ENCODE measurements around the gene TTC38.

The TTC38 gene

DNA sequence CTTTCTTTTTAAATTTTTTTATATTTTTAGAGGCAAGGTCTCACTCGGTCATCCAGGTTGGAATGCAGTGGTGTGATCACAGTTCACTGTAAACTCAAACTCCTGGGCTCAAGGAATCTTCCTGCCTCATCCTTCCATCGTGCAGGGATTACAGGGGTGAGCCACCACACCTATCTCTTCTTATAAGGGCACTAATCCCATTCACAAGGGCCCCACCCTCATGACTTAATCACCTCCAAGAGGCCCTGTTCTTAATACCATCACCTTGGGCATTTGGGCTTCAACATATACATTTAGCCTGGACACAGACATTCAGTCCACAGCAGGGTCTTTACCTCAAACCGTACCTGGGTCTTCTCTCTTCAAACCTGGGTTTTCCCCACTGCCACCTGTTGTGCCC is 24.4 kb downstream of the TTC38 start:
- Histone ChIP-seq H3K4me1 (peaks cover 84 to 90% (median 88%) of the 10 kb centered on the region in 10 experiments), H3K9me3 (replicated peaks in 1 of 11) (peaks cover 0 to 8% (median 6%) of the 10 kb centered on the region in 11 experiments; a peak in 9 of 22 replicates), H3K4me3 (no peak overlapping the region), H3K9ac (peak overlapping the region in 9 of 11 experiments; percentile 67 to 74 (median 71); a peak in 10 of 22 replicates), H3K27me3 (no peaks in the 10 kb centered on the region), H3K36me3 (peaks cover 0 to 18% (median 6%) of the 10 kb centered on the region in 11 experiments; a peak in 9 of 22 replicates), H4K20me1 (no peaks in the 10 kb centered on the region), H3K27ac (peak overlapping the region in 10 of 11 experiments; percentile 58 to 85 (median 78); a peak in 20 of 22 replicates), H3K4me2 (peak overlapping the region; percentile 73 to 97 (median 86))
- TF ChIP-seq Cebpa-rat (IDR thresholded peaks at IDR 0.05): no peak

GRCh38 chr22:46292732-46293131 is 24.9 kb downstream of the TTC38 start:
- peaks cover 0 to 8% (median 6%) of the 10 kb centered on the region in 11 experiments; a peak in 9 of 22 replicates for H3K9me3 ChIP-seq (replicated peaks in 1 of 11)
- H3K9ac ChIP-seq: peak overlapping the region; percentile 42 to 74 (median 70); a peak in 20 of 22 replicates
- H4K20me1 ChIP-seq: no peaks in the 10 kb centered on the region
- no peaks in the 10 kb centered on the region for H3K27me3 ChIP-seq
- peak overlapping the region; percentile 73 to 97 (median 86) for H3K4me2 ChIP-seq
- TF ChIP-seq Cebpa-rat (IDR thresholded peaks at IDR 0.05): no peak
- H3K4me1 ChIP-seq: peaks cover 84 to 90% (median 88%) of the 10 kb centered on the region in 10 experiments
- H3K4me3 ChIP-seq: peak overlapping the region in 3 of 10 experiments; percentile 14 to 43 (median 32); a peak in 1 of 20 replicates
- peaks cover 0 to 16% (median 5%) of the 10 kb centered on the region in 11 experiments; a peak in 7 of 22 replicates for H3K36me3 ChIP-seq
- H3K27ac ChIP-seq: peak overlapping the region; percentile 27 to 85 (median 77); a peak in 21 of 22 replicates

- Histone ChIP-seq H3K36me3 (peaks cover 4 to 16% (median 8%) of the 10 kb centered on the region in 11 experiments; a peak in 21 of 22 replicates), H3K27ac (peak overlapping the region; percentile 27 to 85 (median 77)), H3K27me3 (no peaks in the 10 kb centered on the region), H3K4me1 (peaks cover 82 to 90% (median 87%) of the 10 kb centered on the region in 10 experiments), H4K20me1 (peaks cover 0 to 2% (median 0%) of the 10 kb centered on the region in 11 experiments; a peak in 3 of 22 replicates), H3K4me3 (peak overlapping the region in 3 of 10 experiments; percentile 14 to 43 (median 32); a peak in 4 of 20 replicates), H3K9me3 (replicated peaks in 1 of 11) (peaks cover 0 to 8% (median 6%) of the 10 kb centered on the region in 11 experiments; a peak in 9 of 22 replicates), H3K4me2 (peak overlapping the region; percentile 73 to 97 (median 86)), H3K9ac (peak overlapping the region; percentile 42 to 74 (median 70); a peak in 21 of 22 replicates)
- TF ChIP-seq Cebpa-rat (IDR thresholded peaks at IDR 0.05): no peak
Observed at GRCh38 chr22:46293577-46294260, 25.9 kb downstream of the TTC38 start.

DNA sequence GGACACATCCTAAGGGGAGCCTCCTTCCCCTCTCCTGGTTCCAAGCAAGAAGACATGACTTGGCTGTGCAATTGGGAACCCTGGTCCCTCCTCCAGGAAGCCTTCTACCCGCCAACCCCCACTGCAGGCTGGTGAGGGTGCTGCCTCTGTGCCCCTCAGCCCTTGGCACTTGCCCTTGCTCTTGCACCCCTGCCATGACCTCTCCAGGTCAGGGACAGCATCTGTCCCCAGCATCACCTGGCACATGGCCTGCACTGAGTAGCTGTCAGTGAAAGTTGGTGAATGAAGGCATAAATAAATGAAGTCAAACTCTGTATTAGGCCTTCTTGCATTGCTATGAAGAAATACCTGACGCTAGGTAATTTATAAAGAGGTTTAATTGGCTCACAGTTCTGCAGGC is 27.0 kb downstream of the TTC38 start:
- no peak overlapping the region for H3K9ac ChIP-seq
- peaks cover 8 to 25% (median 16%) of the 10 kb centered on the region in 11 experiments; a peak in 21 of 22 replicates for H3K36me3 ChIP-seq
- peak overlapping the region in 3 of 11 experiments; percentile 11 to 92 (median 92); a peak in 3 of 22 replicates for H3K27ac ChIP-seq
- no peak overlapping the region for H3K4me3 ChIP-seq
- no peak for TF ChIP-seq Cebpa-rat (IDR thresholded peaks at IDR 0.05)
- H3K4me1 ChIP-seq: peaks cover 72 to 89% (median 83%) of the 10 kb centered on the region in 10 experiments
- no peaks in the 10 kb centered on the region for H3K27me3 ChIP-seq
- H3K9me3 ChIP-seq (replicated peaks in 1 of 11): peaks cover 0 to 8% (median 6%) of the 10 kb centered on the region in 11 experiments; a peak in 9 of 22 replicates
- peaks cover 0 to 13% (median 0%) of the 10 kb centered on the region in 11 experiments; a peak in 5 of 22 replicates for H4K20me1 ChIP-seq
- peak overlapping the region; percentile 39 to 99 (median 93); a peak in 20 of 22 replicates for H3K4me2 ChIP-seq

DNA sequence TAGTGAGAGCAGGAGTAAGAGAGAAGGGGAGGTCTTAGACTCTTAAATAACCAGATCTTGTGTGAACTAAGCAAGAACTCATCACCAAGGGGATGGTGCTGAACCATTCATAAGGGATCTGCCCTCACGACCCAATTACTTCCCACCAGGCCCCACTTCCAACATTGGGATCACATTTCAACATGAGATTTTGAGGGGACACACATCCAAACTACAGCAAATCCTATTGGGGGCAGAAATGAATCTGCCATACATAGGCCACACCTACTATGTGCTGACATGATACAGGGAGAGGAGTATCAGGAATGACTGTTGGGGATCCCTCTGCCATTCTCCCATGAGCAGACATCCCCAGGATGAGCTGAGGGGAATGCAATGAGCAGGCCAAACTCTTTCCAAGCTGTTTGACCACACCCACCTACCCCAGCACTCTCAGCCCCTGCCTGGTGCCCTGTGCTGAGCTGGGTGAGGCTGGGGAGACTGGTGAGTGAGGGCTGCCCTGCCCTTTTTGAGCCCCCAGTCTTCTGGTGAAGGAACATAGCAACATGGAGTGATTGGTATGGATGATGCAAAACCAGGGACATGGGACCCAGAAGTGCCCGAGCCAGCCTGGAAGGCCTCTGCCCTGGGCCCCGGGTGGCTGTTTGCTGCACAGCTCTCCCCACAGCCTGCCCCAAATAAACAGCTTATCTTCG is 27.6 kb downstream of the TTC38 start:
- peak overlapping the region; percentile 83 to 99 (median 95) for H3K4me2 ChIP-seq
- H3K27me3 ChIP-seq: no peaks in the 10 kb centered on the region
- peak overlapping the region; percentile 69 to 91 (median 85); a peak in 19 of 20 replicates for H3K4me3 ChIP-seq
- peaks cover 0 to 8% (median 6%) of the 10 kb centered on the region in 11 experiments; a peak in 9 of 22 replicates for H3K9me3 ChIP-seq (replicated peaks in 1 of 11)
- H3K9ac ChIP-seq: peak overlapping the region; percentile 80 to 93 (median 89); a peak in 20 of 22 replicates
- no peak for TF ChIP-seq Cebpa-rat (IDR thresholded peaks at IDR 0.05)
- H4K20me1 ChIP-seq: peaks cover 0 to 19% (median 3%) of the 10 kb centered on the region in 11 experiments; a peak in 8 of 22 replicates
- peak overlapping the region; percentile 83 to 94 (median 91); a peak in 21 of 22 replicates for H3K27ac ChIP-seq
- peaks cover 65 to 87% (median 78%) of the 10 kb centered on the region in 10 experiments for H3K4me1 ChIP-seq
- peaks cover 8 to 31% (median 22%) of the 10 kb centered on the region in 11 experiments; a peak in 21 of 22 replicates for H3K36me3 ChIP-seq

- H3K4me1 ChIP-seq: peaks cover 59 to 83% (median 68%) of the 10 kb centered on the region in 10 experiments
- H3K9me3 ChIP-seq (replicated peaks in 1 of 11): peaks cover 0 to 8% (median 6%) of the 10 kb centered on the region in 11 experiments; a peak in 9 of 22 replicates
- H3K4me3 ChIP-seq: peak within 1 kb of the TSS; percentile 69 to 91 (median 85)
- no peak for TF ChIP-seq Cebpa-rat (IDR thresholded peaks at IDR 0.05)
- H4K20me1 ChIP-seq: peaks cover 0 to 30% (median 5%) of the 10 kb centered on the region in 11 experiments; a peak in 8 of 22 replicates
- H3K27ac ChIP-seq: peak within 1 kb of the TSS; percentile 83 to 94 (median 91)
- no peaks in the 10 kb centered on the region for H3K27me3 ChIP-seq
- H3K36me3 ChIP-seq: peaks cover 8 to 42% (median 33%) of the 10 kb centered on the region in 11 experiments; a peak in 21 of 22 replicates
- H3K9ac ChIP-seq: peak within 1 kb of the TSS; percentile 80 to 93 (median 89)
- peak within 1 kb of the TSS; percentile 83 to 99 (median 97) for H3K4me2 ChIP-seq
Observed at GRCh38 chr22:46296257-46297150, 28.7 kb downstream of the TTC38 start, which contains the start of gene GTSE1. Gene GTSE1 (plus strand): TSS chr22:46296870. CDS start chr22:46297401, 531 bp downstream.

DNA sequence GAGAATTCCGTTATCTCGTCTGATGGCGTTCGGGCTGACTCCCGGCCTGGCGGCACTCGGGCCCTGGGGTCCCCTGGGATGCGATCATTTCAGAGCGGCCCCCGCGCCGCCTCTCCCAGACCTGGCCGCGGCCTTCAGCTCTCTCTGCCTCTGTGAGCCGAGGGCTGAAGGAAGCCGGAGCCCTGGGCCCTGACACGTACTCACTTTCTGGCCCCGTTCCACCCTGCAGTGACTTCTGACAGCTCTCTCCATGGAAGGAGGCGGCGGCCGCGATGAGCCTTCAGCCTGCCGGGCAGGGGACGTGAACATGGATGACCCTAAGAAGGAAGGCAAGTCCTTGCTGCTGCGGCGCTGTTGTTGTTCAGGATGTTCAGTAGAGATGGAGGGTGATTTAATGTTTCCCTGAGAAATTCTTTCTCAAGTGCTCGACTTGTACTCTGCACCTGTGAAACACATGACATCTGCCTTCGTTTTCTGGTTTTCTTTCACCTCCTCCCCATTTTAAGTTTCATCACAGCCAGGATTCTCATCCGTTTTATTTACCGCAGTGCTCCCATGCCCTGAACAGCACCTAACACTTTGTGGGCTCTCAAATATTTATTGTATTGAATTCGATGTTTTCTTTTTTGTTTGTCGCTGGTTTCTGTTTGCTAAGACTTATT is 29.5 kb downstream of the TTC38 start:
- Histone ChIP-seq H3K9ac (peak overlapping the region; percentile 76 to 93 (median 89)), H3K4me1 (peaks cover 52 to 76% (median 65%) of the 10 kb centered on the region in 10 experiments), H4K20me1 (peaks cover 0 to 35% (median 5%) of the 10 kb centered on the region in 11 experiments; a peak in 8 of 22 replicates), H3K27ac (peak overlapping the region in 10 of 11 experiments; percentile 84 to 94 (median 92); a peak in 20 of 22 replicates), H3K4me3 (peak overlapping the region; percentile 69 to 91 (median 85)), H3K27me3 (no peaks in the 10 kb centered on the region), H3K4me2 (peak overlapping the region; percentile 83 to 99 (median 97)), H3K36me3 (peaks cover 3 to 44% (median 37%) of the 10 kb centered on the region in 11 experiments; a peak in 21 of 22 replicates), H3K9me3 (replicated peaks in 1 of 11) (peaks cover 0 to 2% (median under 1%) of the 10 kb centered on the region in 11 experiments; a peak in 7 of 22 replicates)
- no peak for TF ChIP-seq Cebpa-rat (IDR thresholded peaks at IDR 0.05)

Data from BLaER1 treated with 17β-estradiol and CSF1 and Interleukin-3, amounts not matched to agents 10 nM and 100 nM (cell line).